Breast epithelium (tissue), 3 donors: ENCODE results near the gene NTSR1.

Source experiments
- POLR2AphosphoS5 ChIP-seq, 3 donors: sonication (generic); formaldehyde crosslinking; IDR thresholded peaks; one replicate each; pipeline ENCODE4 v1.6.1; 2017; ENCODE audit warnings: antibody characterized with exemption in 3 of 3
- TF ChIP-seq, protein P1 (sequence below), 3 donors: fragments of 450-650 bp; IDR thresholded peaks; one replicate each; pipeline ENCODE4 v1.5.1; 2016 to 2017; ENCODE audit warnings: antibody characterized with exemption in 3 of 3, mild to moderate bottlenecking in 3 of 3, moderate library complexity in 3 of 3

DNA sequence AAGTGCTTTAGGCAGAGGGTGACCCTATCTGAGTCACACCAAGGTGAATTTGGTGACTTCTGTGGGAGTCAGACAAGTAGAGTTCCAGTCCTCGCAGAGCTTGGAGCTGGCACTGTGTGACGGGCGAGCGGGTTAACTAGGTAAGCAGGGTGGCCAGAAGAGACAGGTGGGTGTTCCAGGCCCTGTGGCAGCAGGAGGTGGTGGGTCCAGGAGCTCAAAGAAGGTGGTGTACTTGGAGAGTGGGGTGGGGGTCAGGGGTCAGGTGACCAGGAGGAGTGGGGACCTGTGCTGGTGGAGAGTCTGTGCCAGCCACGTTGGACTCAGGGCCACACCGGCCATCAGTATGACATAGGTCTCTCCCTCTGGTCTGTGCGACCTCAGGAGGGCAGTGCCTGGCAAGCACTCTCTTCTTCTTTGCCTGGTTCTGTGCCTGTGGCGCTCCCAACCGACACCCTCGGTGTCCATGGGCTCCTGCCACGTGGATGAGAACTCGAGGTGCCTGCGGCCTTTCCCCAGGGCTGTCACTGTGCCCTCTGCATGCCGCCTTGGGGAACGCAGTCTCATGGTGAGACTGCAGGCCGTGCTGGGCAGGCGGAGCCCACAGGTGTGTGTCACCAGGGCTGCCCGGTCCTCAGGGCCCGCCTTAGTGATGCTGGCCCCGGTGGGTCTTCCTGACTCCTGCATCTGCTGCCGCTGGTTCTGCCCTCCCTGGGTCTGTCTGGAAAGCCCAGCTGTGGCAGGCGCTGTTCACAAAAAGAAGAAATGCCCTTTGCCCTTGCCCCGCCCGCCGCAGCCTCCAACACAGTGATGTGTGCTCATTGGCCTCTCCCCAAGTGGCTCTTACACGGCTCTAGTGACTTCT is 89.3 kb downstream of the NTSR1 start:
- no peak for TF ChIP-seq POLR2AphosphoS5 (IDR thresholded peaks at IDR 0.05)
- TF ChIP-seq, protein P1, sequence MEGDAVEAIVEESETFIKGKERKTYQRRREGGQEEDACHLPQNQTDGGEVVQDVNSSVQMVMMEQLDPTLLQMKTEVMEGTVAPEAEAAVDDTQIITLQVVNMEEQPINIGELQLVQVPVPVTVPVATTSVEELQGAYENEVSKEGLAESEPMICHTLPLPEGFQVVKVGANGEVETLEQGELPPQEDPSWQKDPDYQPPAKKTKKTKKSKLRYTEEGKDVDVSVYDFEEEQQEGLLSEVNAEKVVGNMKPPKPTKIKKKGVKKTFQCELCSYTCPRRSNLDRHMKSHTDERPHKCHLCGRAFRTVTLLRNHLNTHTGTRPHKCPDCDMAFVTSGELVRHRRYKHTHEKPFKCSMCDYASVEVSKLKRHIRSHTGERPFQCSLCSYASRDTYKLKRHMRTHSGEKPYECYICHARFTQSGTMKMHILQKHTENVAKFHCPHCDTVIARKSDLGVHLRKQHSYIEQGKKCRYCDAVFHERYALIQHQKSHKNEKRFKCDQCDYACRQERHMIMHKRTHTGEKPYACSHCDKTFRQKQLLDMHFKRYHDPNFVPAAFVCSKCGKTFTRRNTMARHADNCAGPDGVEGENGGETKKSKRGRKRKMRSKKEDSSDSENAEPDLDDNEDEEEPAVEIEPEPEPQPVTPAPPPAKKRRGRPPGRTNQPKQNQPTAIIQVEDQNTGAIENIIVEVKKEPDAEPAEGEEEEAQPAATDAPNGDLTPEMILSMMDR (IDR thresholded peaks at IDR 0.05): no peak
